VCaP (cell line): Measurements from ENCODE around the gene NOS1AP.

ENCODE experiments used
- H3K27ac ChIP-seq: fragments of 450-650 bp; 2 replicates; pipeline ENCODE4 v1.5.1; 2017
- TF ChIP-seq, protein P1 (sequence below): fragments of 450-650 bp; conservative IDR thresholded peaks from 2 replicates; pipeline ENCODE4 v1.5.1; 2017; ENCODE audit warnings: mild to moderate bottlenecking, moderate library complexity

NOS1AP gene

DNA sequence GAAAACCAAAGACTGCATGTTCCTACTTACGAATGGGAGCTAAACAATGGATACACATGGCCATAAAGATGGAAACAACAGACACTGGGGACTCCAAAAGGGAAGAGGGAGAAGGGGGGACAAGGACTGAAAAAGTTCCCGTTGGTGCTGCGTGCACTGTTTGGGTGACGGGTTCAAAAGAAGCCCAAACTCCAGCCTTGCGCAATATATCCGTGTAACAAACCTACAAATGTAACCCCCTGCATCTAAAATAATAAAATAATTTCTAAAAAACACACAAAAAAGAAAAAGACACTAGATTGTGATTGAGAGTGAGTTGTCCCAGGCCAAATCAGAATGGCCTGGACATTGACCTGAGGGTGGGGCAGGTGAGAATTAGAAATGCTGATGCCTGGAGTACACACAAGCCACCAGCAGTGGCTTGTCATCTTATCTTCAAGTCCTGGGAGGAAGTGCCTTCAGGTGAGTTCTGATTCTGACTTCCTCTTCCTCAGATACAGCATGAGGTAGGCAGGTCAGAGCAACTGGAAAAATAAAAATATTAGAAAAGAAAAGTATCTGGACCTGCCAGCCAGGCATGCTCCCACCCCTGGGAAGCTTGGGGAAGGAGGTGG lies 252.4 kb downstream of the NOS1AP start:
- TF ChIP-seq, protein P1, sequence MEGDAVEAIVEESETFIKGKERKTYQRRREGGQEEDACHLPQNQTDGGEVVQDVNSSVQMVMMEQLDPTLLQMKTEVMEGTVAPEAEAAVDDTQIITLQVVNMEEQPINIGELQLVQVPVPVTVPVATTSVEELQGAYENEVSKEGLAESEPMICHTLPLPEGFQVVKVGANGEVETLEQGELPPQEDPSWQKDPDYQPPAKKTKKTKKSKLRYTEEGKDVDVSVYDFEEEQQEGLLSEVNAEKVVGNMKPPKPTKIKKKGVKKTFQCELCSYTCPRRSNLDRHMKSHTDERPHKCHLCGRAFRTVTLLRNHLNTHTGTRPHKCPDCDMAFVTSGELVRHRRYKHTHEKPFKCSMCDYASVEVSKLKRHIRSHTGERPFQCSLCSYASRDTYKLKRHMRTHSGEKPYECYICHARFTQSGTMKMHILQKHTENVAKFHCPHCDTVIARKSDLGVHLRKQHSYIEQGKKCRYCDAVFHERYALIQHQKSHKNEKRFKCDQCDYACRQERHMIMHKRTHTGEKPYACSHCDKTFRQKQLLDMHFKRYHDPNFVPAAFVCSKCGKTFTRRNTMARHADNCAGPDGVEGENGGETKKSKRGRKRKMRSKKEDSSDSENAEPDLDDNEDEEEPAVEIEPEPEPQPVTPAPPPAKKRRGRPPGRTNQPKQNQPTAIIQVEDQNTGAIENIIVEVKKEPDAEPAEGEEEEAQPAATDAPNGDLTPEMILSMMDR: no peak
- H3K27ac ChIP-seq: no peak overlapping the region

DNA sequence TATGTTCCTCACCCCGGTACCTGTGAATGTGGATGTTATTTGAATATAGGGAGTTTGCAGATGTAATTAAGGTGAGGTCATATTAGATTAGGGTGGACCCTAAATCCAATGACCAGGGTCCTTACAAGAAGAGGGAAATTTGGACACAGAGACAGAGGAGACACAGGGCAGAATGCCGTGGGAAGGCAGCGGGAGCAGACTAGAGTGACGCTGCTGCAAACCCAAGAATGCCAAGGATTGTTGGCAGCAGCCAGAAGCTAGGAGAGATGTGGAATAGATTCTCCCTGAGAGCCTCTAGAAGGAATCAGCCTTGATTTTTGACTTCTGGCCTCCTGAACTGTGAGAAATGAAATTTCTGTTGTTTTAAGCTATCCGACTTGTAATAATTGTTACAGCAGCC lies 253.5 kb downstream of the NOS1AP start:
- H3K27ac ChIP-seq: no peak overlapping the region
- TF ChIP-seq, protein P1: no peak

DNA sequence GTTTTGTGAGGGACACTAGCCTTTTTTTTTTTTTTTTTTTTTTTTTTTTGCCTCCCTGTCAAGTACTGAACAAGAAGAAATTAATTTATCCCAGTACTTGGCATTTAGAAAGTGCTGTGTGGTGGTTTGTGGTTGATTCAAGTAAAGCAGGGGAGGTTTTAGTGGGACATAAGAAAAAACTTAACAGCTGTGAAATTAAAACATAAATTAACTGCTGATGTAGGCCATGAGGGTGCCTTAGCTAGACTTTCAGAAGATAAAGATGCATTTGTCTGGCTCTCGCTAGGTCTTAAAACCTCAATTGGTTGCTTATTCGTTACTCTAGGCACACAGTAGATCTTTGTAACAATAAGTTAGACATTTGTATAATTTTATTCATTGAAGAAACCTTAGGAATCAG lies 254.9 kb downstream of the NOS1AP start:
- H3K27ac ChIP-seq: no peak overlapping the region
- TF ChIP-seq, protein P1: no peak

DNA sequence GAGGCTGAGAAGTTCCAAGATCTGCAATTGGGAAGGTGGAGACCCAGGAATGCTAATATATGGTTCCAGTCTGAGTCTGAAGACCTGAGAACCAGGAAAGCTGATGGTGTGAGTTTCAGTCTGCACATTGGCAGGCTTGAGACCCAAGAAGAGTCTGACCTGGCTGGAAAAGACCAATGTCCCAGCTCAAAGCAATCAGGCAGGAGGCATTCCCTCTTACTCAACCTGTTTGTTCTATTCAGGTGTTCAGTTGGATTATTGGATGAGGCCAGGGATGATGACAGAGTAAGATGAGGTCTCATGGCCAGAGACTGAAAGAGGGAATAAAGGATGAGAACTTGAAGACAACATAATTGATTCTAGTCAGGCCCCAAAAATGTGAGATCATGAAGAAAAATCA lies 257.1 kb downstream of the NOS1AP start:
- TF ChIP-seq, protein P1: no peak

DNA sequence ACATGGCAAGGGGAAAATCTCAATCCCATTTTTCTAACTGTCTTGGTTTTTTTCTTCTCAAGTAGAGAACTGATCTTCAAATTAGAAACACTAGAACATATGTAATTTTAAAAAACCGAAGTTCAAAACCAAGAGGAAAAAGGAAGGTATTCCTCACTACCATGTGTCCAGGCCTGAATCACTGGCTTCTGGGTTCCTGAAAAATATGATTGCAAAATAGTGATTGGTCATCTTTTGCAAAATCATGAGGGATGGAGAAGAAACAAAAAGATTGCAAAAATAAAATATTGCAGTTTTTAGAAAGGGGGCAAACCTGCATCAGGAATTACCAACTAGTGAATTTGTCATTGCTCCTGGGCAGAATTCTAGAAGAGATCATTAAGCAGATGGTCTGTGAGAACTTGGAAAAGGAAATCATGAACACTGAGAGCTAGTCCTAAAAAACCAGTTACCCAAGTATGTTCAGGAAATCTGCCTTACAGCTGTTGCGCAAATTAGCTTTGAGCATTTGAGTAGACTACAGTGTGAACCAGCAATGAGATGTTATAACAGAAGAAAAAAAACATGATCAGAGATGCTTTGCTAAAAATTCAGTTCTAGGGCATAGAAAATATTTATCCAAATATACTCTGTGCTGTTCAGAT lies 257.8 kb downstream of the NOS1AP start:
- TF ChIP-seq, protein P1: no peak

More for the DNA sequence above, 257.1 kb downstream of the NOS1AP start:
- no peak overlapping the region for H3K27ac ChIP-seq

DNA sequence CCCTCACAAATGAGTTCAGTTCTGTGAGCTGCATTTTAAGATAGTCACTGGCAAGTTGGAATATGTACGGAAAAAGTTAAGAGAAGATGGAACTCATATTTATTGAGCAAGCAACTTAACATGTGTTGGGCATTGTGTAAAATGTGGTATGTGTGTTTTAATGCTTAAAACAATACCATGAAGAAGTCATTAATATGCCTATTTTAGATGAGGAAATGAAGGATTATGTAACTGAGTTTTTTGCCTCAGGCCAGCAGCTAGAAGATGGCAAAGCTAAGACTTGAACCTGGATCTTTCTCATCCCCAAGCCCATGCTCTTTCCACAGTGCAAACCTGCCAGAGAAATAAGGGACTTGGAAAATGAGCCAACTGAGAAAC lies 258.3 kb downstream of the NOS1AP start:
- TF ChIP-seq, protein P1: no peak
- H3K27ac ChIP-seq: no peak overlapping the region

More for the DNA sequence above, 257.8 kb downstream of the NOS1AP start:
- H3K27ac ChIP-seq: no peak overlapping the region

DNA sequence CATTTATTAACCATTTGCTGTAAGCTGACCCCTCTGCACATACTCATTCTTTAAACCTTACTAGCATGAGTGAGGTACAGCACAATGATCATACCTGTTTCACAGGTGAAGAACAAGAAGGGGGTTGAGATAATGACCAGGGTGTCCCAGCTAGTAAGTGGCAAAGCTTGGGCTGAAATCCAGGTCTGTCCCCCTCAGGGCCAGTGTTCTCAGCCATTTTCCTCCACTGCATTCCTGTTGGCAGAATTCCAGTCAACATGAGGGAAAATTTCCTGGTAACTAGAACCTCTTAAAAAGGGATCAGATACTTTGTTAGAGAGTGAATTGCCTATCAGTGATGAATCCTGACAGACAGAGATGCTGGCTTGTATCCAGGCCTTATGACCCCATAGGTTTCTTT lies 259.0 kb downstream of the NOS1AP start:
- H3K27ac ChIP-seq: no peak overlapping the region

More for the DNA sequence above, 259.0 kb downstream of the NOS1AP start:
- TF ChIP-seq, protein P1: no peak
